MM.1S (cell line): ENCODE results near the gene DTNB.
"Not testable (repeated sequence)": the region's sequence is repeated elsewhere in the genome, so short reads cannot be mapped to it uniquely, and the experiment has no call there.

Experiments
- DNase-seq: peaks from one replicate; pipeline ENCODE4 v3.0.0-alpha.2; 2015
- H2AFZ ChIP-seq: fragments of 300-600 bp; sonication (generic); 2 replicates; pipeline ENCODE4 v1.6.0; 2016; ENCODE audit warnings: antibody characterized with exemption, low read length
- H3F3A ChIP-seq: fragments of 300-600 bp; sonication (generic); 2 replicates; pipeline ENCODE4 v1.6.1; 2016; ENCODE audit warnings: mild to moderate bottlenecking, antibody characterized with exemption, low read length, moderate library complexity, mixed read lengths; ENCODE audit not compliant: insufficient read depth
- H3K27ac ChIP-seq: fragments of 300-600 bp; sonication (generic); 2 replicates; pipeline ENCODE4 v1.5.1; 2016; ENCODE audit warnings: mild to moderate bottlenecking, low read length
- H3K27me3 ChIP-seq: fragments of 300-600 bp; sonication (generic); replicated peaks from 2 replicates; pipeline ENCODE4 v1.6.0; 2016; ENCODE audit warnings: low read length; ENCODE audit not compliant: insufficient read depth
- H3K36me3 ChIP-seq: fragments of 300-600 bp; sonication (generic); replicated peaks from 2 replicates; pipeline ENCODE4 v1.6.1; 2016; ENCODE audit warnings: mild to moderate bottlenecking, low read length, mixed read lengths; ENCODE audit not compliant: insufficient read depth
- H3K4me1 ChIP-seq: fragments of 300-600 bp; sonication (generic); 2 replicates; pipeline ENCODE4 v1.6.1; 2016; ENCODE audit warnings: low read length, mixed read lengths
- H3K4me2 ChIP-seq: fragments of 300-600 bp; sonication (generic); 2 replicates; pipeline ENCODE4 v1.6.0; 2016; ENCODE audit warnings: low read depth, low read length
- H3K4me3 ChIP-seq: fragments of 300-600 bp; sonication (generic); 2 replicates; pipeline ENCODE4 v1.5.1; 2016; ENCODE audit warnings: low read length, mixed read lengths
- H3K79me2 ChIP-seq: fragments of 300-600 bp; sonication (generic); 2 replicates; pipeline ENCODE4 v1.6.1; 2016; ENCODE audit warnings: mixed run types, low read length, mixed read lengths
- H3K9ac ChIP-seq: fragments of 300-600 bp; sonication (generic); 2 replicates; pipeline ENCODE4 v1.6.1; 2016; ENCODE audit warnings: low read length, mixed read lengths
- H3K9me2 ChIP-seq: fragments of 300-600 bp; sonication (generic); replicated peaks from 2 replicates; pipeline ENCODE4 v1.6.1; 2016; ENCODE audit warnings: mild to moderate bottlenecking, low read length, mixed read lengths; ENCODE audit not compliant: insufficient read depth
- H3K9me3 ChIP-seq: fragments of 300-600 bp; sonication (generic); replicated peaks from 2 replicates; pipeline ENCODE4 v1.6.1; 2016; ENCODE audit warnings: mild to moderate bottlenecking, low read length, mixed read lengths; ENCODE audit not compliant: insufficient read depth
- H4K20me1 ChIP-seq: fragments of 300-600 bp; sonication (generic); 2 replicates; pipeline ENCODE4 v1.6.1; 2016; ENCODE audit warnings: mild to moderate bottlenecking, low read length, moderate library complexity, mixed read lengths; ENCODE audit not compliant: insufficient read depth
- EZH2 ChIP-seq: fragments of 300-600 bp; sonication (generic); optimal IDR thresholded peaks from 2 replicates; pipeline ENCODE3; 2017; ENCODE audit warnings: low read depth, mild to moderate bottlenecking, antibody characterized with exemption, low read length, mixed read lengths
- EZH2phosphoT487 ChIP-seq: fragments of 300-600 bp; sonication (generic); IDR thresholded peaks from 2 replicates; pipeline ENCODE4 v1.6.1; 2018; ENCODE audit warnings: antibody characterized with exemption, low read length
- TF ChIP-seq, protein P1 (sequence below): fragments of 300-600 bp; sonication (generic); IDR thresholded peaks from 2 replicates; pipeline ENCODE4 v1.5.1; 2016; ENCODE audit warnings: antibody characterized with exemption, low read length, mixed read lengths

Gene DTNB

GRCh38 chr2:25537526-25537925 is 135.9 kb downstream of the DTNB start:
- H3K79me2 ChIP-seq = no peaks in the 10 kb centered on the region
- no peaks in the 10 kb centered on the region for H3F3A ChIP-seq
- H3K27me3 ChIP-seq = no peaks in the 10 kb centered on the region
- no peaks in the 10 kb centered on the region for H3K36me3 ChIP-seq
- H3K9me2 ChIP-seq = no peaks in the 10 kb centered on the region
- no peaks in the 10 kb centered on the region for H3K4me1 ChIP-seq
- no peak overlapping the region for H2AFZ ChIP-seq
- no peak overlapping the region for H3K4me3 ChIP-seq
- no peak overlapping the region for H3K9ac ChIP-seq
- no peaks in the 10 kb centered on the region for H4K20me1 ChIP-seq
- DNase-seq = no peak
- no peak overlapping the region for H3K27ac ChIP-seq
- H3K9me3 ChIP-seq = no peaks in the 10 kb centered on the region
- H3K4me2 ChIP-seq = no peak overlapping the region
- TF ChIP-seq EZH2 = no peak
- TF ChIP-seq, protein P1, sequence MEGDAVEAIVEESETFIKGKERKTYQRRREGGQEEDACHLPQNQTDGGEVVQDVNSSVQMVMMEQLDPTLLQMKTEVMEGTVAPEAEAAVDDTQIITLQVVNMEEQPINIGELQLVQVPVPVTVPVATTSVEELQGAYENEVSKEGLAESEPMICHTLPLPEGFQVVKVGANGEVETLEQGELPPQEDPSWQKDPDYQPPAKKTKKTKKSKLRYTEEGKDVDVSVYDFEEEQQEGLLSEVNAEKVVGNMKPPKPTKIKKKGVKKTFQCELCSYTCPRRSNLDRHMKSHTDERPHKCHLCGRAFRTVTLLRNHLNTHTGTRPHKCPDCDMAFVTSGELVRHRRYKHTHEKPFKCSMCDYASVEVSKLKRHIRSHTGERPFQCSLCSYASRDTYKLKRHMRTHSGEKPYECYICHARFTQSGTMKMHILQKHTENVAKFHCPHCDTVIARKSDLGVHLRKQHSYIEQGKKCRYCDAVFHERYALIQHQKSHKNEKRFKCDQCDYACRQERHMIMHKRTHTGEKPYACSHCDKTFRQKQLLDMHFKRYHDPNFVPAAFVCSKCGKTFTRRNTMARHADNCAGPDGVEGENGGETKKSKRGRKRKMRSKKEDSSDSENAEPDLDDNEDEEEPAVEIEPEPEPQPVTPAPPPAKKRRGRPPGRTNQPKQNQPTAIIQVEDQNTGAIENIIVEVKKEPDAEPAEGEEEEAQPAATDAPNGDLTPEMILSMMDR = no peak
- TF ChIP-seq EZH2phosphoT487 = no peak

- DNase-seq, H3K4me2 ChIP-seq, H3K9me3 ChIP-seq, H3F3A ChIP-seq, H2AFZ ChIP-seq, H3K36me3 ChIP-seq, H3K9me2 ChIP-seq, H4K20me1 ChIP-seq, H3K27me3 ChIP-seq, H3K4me3 ChIP-seq, H3K4me1 ChIP-seq, H3K27ac ChIP-seq, H3K9ac ChIP-seq, H3K79me2 ChIP-seq: not testable (repeated sequence)
Measured at GRCh38 chr2:25535411-25536289, 137.7 kb downstream of the DTNB start.

DNA sequence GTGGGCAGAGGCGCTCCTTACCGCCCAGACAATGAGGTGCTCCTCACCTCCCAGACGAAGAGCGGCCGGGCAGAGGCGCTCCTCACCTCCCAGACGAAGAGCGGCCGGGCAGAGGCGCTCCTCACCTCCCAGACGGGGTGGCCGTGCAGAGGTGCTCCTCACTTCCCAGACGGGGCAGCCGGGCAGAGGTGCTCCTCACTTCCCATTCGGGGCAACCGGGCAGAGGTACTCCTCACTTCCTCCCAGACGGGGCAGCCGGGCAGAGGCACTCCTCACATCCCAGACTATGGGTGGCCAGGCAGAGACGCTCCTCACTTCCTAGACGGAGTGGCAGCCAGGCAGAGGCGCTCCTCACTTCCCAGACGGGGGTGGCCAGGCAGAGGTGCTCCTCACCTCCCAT is 138.4 kb downstream of the DTNB start:
- H4K20me1 ChIP-seq, H3K36me3 ChIP-seq: not testable (repeated sequence)

DNA sequence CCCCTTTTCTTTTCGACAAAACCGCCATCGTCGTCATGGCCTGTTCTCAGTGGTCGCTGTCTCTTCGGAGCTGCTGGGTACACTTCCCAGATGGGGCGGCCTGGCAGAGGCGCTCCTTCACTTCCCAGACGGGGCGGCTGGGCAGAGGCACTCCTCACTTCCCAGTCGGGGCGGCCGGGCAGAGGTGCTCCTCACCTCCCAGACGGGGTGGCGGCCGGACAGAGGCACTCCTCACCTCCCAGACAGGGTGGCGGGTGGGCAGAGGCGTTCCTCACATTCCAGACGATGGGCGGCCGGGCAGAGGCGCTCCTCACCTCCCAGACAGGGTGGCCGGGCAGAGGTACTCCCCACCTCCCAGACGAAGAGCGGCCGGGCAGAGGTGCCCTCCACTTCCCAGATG is 138.9 kb downstream of the DTNB start:
- DNase-seq = no peak
- H3K4me3 ChIP-seq = no peak overlapping the region
- no peaks in the 10 kb centered on the region for H3K79me2 ChIP-seq
- no peaks in the 10 kb centered on the region for H3K27me3 ChIP-seq
- no peaks in the 10 kb centered on the region for H3K36me3 ChIP-seq
- no peak overlapping the region for H3K27ac ChIP-seq
- H3K9me3 ChIP-seq = no peaks in the 10 kb centered on the region
- no peak overlapping the region for H2AFZ ChIP-seq
- H3K9me2 ChIP-seq = no peaks in the 10 kb centered on the region
- H4K20me1 ChIP-seq = no peaks in the 10 kb centered on the region
- H3K4me1 ChIP-seq = no peaks in the 10 kb centered on the region
- no peak overlapping the region for H3K4me2 ChIP-seq
- H3K9ac ChIP-seq = no peak overlapping the region
- no peak for TF ChIP-seq EZH2
- TF ChIP-seq EZH2phosphoT487 = no peak
- TF ChIP-seq, protein P1 = no peak
- H3F3A ChIP-seq = no peaks in the 10 kb centered on the region

More for the DNA sequence above, 138.4 kb downstream of the DTNB start:
- not testable (repeated sequence) for H3K4me1 ChIP-seq, H3K9ac ChIP-seq, H3K27me3 ChIP-seq, H3K4me2 ChIP-seq, H3K9me2 ChIP-seq, H3K9me3 ChIP-seq, H3K79me2 ChIP-seq, H2AFZ ChIP-seq, H3F3A ChIP-seq, H3K27ac ChIP-seq, DNase-seq, H3K4me3 ChIP-seq

DNA sequence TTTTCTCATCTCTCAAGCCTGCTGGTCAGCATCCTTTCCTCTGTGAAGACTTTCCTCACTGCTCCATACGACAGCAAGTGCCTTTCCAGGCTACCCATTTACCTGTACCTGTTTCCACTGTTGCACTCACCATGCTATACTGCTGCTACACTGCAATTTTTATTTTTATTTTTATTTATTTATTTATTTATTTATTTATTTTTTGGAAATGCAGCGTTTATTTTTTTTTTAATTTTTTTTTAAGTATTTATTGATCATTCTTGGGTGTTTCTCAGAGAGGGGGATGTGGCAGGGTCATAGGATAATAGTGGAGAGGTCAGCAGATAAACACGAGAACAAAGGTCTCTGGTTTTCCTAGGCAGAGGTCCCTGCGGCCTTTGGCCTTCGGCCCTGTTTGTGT is 139.6 kb downstream of the DTNB start:
- not testable (repeated sequence) for H3K79me2 ChIP-seq, H3K27ac ChIP-seq, H3K4me2 ChIP-seq, DNase-seq, H3K4me1 ChIP-seq, H3K27me3 ChIP-seq, H3K36me3 ChIP-seq, H3K9me3 ChIP-seq, H3K4me3 ChIP-seq, H3F3A ChIP-seq, H3K9me2 ChIP-seq, H2AFZ ChIP-seq, H3K9ac ChIP-seq, H4K20me1 ChIP-seq
